NCI-H526 (cell line): Measurements from ENCODE around the gene SCLT1.
A peak's percentile ranks its signal among the peaks of the same experiment; 100 is the strongest.

Source experiments
- DNase-seq, 2 experiments: peaks; one replicate each; lab custom pipeline; 2025; lab: John Stamatoyannopoulos, UW

The SCLT1 gene

GRCh38 chr4:128840711-128841318, 252.5 kb downstream of the SCLT1 start:
- DNase-seq = no peak

GRCh38 chr4:128837679-128838078, 255.7 kb downstream of the SCLT1 start:
- peak; percentile 14 to 44 for DNase-seq

GRCh38 chr4:128837198-128837597, 256.1 kb downstream of the SCLT1 start:
- DNase-seq = no peak

GRCh38 chr4:128835498-128836222, 257.7 kb downstream of the SCLT1 start:
- DNase-seq = no peak
